DOHH2 (cell line): ENCODE measurements around the gene PDE4D.

Source experiments
- CTCF ChIP-seq: fragments of 200-600 bp; sonication (generic); IDR thresholded peaks from one replicate; pipeline ENCODE4 v1.5.1; 2014; ENCODE audit warnings: antibody characterized with exemption, mild to moderate bottlenecking, low read depth, low read length; ENCODE audit not compliant: poor library complexity, severe bottlenecking
- EZH2phosphoT487 ChIP-seq: fragments of 200-600 bp; sonication (generic); IDR thresholded peaks from 2 replicates; pipeline ENCODE4 v1.6.1; 2017; ENCODE audit warnings: borderline replicate concordance, mild to moderate bottlenecking, antibody characterized with exemption, low read length, moderate library complexity, mixed read lengths

- no peak for TF ChIP-seq CTCF
- TF ChIP-seq EZH2phosphoT487 = no peak
Measured at GRCh38 chr5:59674763-59675162, 218.8 kb downstream of the PDE4D start.
